ENCODE data around the gene SC5D.

SC5D gene

GRCh38 chr11:121254756-121255155 is 37.8 kb upstream of the SC5D start:
- H3K9ac ChIP-seq (ENCODE audit: insufficient read length): no peak overlapping the region
- no peak overlapping the region for H3K4me3 ChIP-seq
- H3K36me3 ChIP-seq (ENCODE audit: insufficient read depth, low read length): no peaks in the 10 kb centered on the region
- H3K9me3 ChIP-seq (ENCODE audit: low read depth, low read length): no peaks in the 10 kb centered on the region
- no peak for DNase-seq (ENCODE audit: low read depth, low spot score)
- no peak overlapping the region for H3K27ac ChIP-seq
- TF ChIP-seq POLR2AphosphoS5 (IDR thresholded peaks at IDR 0.05; ENCODE audit: borderline replicate concordance, low read depth, low read length) (no peak), FOXP2 (optimal IDR thresholded peaks at IDR 0.05; ENCODE audit: control extremely low read depth, extremely low read length, insufficient read depth) (no peak), EZH2 (IDR thresholded peaks at IDR 0.05) (no peak)

GRCh38 chr11:121255473-121256125 is 37.0 kb upstream of the SC5D start:
- TF ChIP-seq POLR2AphosphoS5 (IDR thresholded peaks at IDR 0.05; ENCODE audit: borderline replicate concordance, low read depth, low read length) (no peak), EZH2 (IDR thresholded peaks at IDR 0.05) (no peak), FOXP2 (optimal IDR thresholded peaks at IDR 0.05; ENCODE audit: control extremely low read depth, extremely low read length, insufficient read depth) (no peak)
- no peak for DNase-seq (ENCODE audit: low read depth, low spot score)
- Histone ChIP-seq H3K36me3 (ENCODE audit: insufficient read depth, low read length) (no peaks in the 10 kb centered on the region), H3K9ac (ENCODE audit: insufficient read length) (no peak overlapping the region), H3K9me3 (ENCODE audit: low read depth, low read length) (no peaks in the 10 kb centered on the region), H3K4me3 (no peak overlapping the region), H3K27ac (no peak overlapping the region)

- H3K9ac ChIP-seq (ENCODE audit: insufficient read length): no peak overlapping the region
- H3K9me3 ChIP-seq (ENCODE audit: low read depth, low read length): no peaks in the 10 kb centered on the region
- H3K27ac ChIP-seq: no peak overlapping the region
- TF ChIP-seq EZH2 (IDR thresholded peaks at IDR 0.05) (no peak), FOXP2 (optimal IDR thresholded peaks at IDR 0.05; ENCODE audit: control extremely low read depth, extremely low read length, insufficient read depth) (no peak), POLR2AphosphoS5 (IDR thresholded peaks at IDR 0.05; ENCODE audit: borderline replicate concordance, low read depth, low read length) (no peak)
- H3K36me3 ChIP-seq (ENCODE audit: insufficient read depth, low read length): no peaks in the 10 kb centered on the region
- no peak overlapping the region for H3K4me3 ChIP-seq
- no peak for DNase-seq (ENCODE audit: low read depth, low spot score)
Observed at GRCh38 chr11:121257289-121257688, 35.3 kb upstream of the SC5D start.

GRCh38 chr11:121257976-121258375 is 34.6 kb upstream of the SC5D start:
- Histone ChIP-seq H3K4me3 (no peak overlapping the region), H3K27ac (no peak overlapping the region), H3K36me3 (ENCODE audit: insufficient read depth, low read length) (no peaks in the 10 kb centered on the region), H3K9me3 (ENCODE audit: low read depth, low read length) (no peaks in the 10 kb centered on the region), H3K9ac (ENCODE audit: insufficient read length) (no peak overlapping the region)
- no peak for DNase-seq (ENCODE audit: low read depth, low spot score)
- TF ChIP-seq EZH2 (IDR thresholded peaks at IDR 0.05) (no peak), FOXP2 (optimal IDR thresholded peaks at IDR 0.05; ENCODE audit: control extremely low read depth, extremely low read length, insufficient read depth) (no peak), POLR2AphosphoS5 (IDR thresholded peaks at IDR 0.05; ENCODE audit: borderline replicate concordance, low read depth, low read length) (no peak)

- TF ChIP-seq FOXP2 (optimal IDR thresholded peaks at IDR 0.05; ENCODE audit: control extremely low read depth, extremely low read length, insufficient read depth) (no peak), EZH2 (IDR thresholded peaks at IDR 0.05) (no peak), POLR2AphosphoS5 (IDR thresholded peaks at IDR 0.05; ENCODE audit: borderline replicate concordance, low read depth, low read length) (no peak)
- Histone ChIP-seq H3K9ac (ENCODE audit: insufficient read length) (no peak overlapping the region), H3K4me3 (no peak overlapping the region), H3K27ac (no peak overlapping the region), H3K9me3 (ENCODE audit: low read depth, low read length) (no peaks in the 10 kb centered on the region), H3K36me3 (ENCODE audit: insufficient read depth, low read length) (no peaks in the 10 kb centered on the region)
- no peak for DNase-seq (ENCODE audit: low read depth, low spot score)
Observed at GRCh38 chr11:121265586-121265985, 27.0 kb upstream of the SC5D start.

DNA sequence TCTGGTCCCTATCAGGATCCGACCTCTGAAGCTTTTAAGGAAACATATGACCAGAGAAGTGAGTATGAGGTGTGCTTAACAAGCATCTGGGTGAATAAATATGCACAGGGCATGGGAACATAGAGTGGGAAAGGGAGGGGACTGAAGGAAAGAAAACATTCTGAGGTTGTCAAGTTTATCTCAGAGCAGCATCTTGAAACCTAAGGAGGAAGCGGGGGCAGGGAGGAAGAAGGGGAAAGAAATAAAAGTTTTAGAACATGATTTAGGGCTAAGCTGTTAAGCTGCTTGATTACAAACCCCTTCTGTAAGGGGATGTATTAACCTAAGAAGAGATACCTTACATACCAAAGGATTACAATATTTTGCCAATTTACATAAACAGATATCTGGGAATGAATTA is 24.0 kb upstream of the SC5D start:
- no peak for TF ChIP-seq POLR2AphosphoS5 (IDR thresholded peaks at IDR 0.05; ENCODE audit: borderline replicate concordance, low read depth, low read length)
- no peak for TF ChIP-seq EZH2 (IDR thresholded peaks at IDR 0.05)
- TF ChIP-seq FOXP2 (optimal IDR thresholded peaks at IDR 0.05; ENCODE audit: control extremely low read depth, extremely low read length, insufficient read depth): no peak
- no peaks in the 10 kb centered on the region for H3K36me3 ChIP-seq (ENCODE audit: insufficient read depth, low read length)
- H3K9ac ChIP-seq (ENCODE audit: insufficient read length): no peak overlapping the region
- H3K27ac ChIP-seq: no peak overlapping the region
- no peak overlapping the region for H3K4me3 ChIP-seq
- DNase-seq (ENCODE audit: low read depth, low spot score): no peak
- H3K9me3 ChIP-seq (ENCODE audit: low read depth, low read length): no peaks in the 10 kb centered on the region

DNA sequence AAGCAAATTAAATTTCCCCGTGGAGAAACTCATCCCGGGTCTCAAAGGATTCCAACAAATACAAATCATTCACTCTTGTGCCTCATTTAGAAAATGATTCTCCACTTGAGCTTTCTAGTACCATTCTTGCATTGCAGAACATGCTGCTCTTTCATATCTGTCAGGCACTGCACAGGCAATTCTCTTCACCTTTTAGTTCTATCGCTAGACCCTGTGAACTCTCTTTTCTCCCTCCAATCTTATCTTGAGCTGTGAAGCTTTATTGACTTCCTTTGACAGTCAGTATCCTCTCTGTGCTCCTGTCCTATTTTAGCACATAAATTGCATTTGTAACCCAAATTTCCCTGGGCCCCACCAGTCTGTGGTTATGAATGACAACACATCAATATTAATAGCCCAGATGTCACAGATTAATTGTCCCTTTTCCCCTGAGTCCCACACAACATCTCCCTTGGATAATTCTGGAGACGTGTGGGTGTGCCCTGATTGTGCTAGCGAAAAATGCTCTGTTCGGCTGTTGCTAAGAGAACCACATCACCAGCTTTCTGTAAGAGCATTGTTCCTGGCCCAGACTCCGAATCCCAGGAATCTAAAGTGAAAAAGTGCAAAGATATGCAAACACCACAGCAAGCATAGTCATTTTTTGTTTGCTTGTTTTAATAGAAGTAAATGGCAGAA is 22.4 kb upstream of the SC5D start:
- no peak for DNase-seq (ENCODE audit: low read depth, low spot score)
- Histone ChIP-seq H3K9ac (ENCODE audit: insufficient read length) (no peak overlapping the region), H3K27ac (no peak overlapping the region), H3K36me3 (ENCODE audit: insufficient read depth, low read length) (no peaks in the 10 kb centered on the region), H3K9me3 (ENCODE audit: low read depth, low read length) (no peaks in the 10 kb centered on the region), H3K4me3 (no peak overlapping the region)
- TF ChIP-seq EZH2 (IDR thresholded peaks at IDR 0.05) (no peak), FOXP2 (optimal IDR thresholded peaks at IDR 0.05; ENCODE audit: control extremely low read depth, extremely low read length, insufficient read depth) (no peak), POLR2AphosphoS5 (IDR thresholded peaks at IDR 0.05; ENCODE audit: borderline replicate concordance, low read depth, low read length) (no peak)

DNA sequence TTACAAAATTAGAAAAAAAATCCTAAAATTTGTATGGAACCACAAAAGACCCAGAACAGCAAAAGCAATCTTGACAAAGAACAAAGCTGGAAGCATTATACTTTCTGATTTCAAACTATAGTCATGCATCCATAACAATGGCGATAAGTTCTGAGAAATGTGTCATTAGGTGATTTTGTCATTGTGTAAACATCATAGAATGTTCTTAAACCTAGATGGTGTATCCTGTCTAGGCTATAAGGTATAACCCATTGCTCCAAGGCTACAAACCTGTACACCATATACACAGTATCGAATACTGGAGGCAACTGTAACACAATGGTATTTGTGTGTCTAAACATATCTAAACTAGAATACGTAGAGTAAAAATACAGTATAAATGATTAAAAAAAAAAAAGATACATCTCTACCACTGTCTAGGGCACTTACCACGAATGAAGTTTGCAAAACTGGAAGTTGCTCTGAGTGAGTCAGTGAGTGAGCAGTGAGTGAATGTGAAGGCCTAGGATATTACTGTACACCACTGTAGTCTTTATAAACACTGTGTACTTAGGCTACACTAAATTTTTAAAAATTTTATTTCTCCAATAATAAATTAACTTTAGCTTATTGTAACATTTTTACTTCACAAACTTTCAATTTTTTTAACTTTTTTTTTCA is 18.1 kb upstream of the SC5D start:
- H3K27ac ChIP-seq: no peak overlapping the region
- TF ChIP-seq FOXP2 (optimal IDR thresholded peaks at IDR 0.05; ENCODE audit: control extremely low read depth, extremely low read length, insufficient read depth) (no peak), EZH2 (IDR thresholded peaks at IDR 0.05) (no peak), POLR2AphosphoS5 (IDR thresholded peaks at IDR 0.05; ENCODE audit: borderline replicate concordance, low read depth, low read length) (no peak)
- DNase-seq (ENCODE audit: low read depth, low spot score): no peak

More for the DNA sequence above, 18.1 kb upstream of the SC5D start:
- Histone ChIP-seq H3K9me3 (ENCODE audit: low read depth, low read length) (no peaks in the 10 kb centered on the region), H3K9ac (ENCODE audit: insufficient read length) (no peak overlapping the region), H3K4me3 (no peak overlapping the region), H3K36me3 (ENCODE audit: insufficient read depth, low read length) (no peaks in the 10 kb centered on the region)
